Keratinocyte (primary cell): Measurements from ENCODE around the gene CTNNA3. TPM values are rescaled to one million over a fixed set of nuclear protein-coding genes. Genes with fewer than 3 reads are reported as not detected.

Experiments
- DNase-seq: peaks from one replicate; pipeline ENCODE4 v3.0.0-alpha.2; 2011; ENCODE audit warnings: low read depth, missing footprints, low spot score
- FAIRE-seq: peaks from 2 replicates; lab custom pipeline; 2011; peaks lifted over from hg19 to GRCh38; lab: Jason Lieb, UNC
- H2AFZ ChIP-seq: 2 replicates; pipeline ENCODE4 v1.6.0; 2012; ENCODE audit warnings: low read length, control low read depth, inconsistent platforms; ENCODE audit not compliant: control insufficient read depth
- H3K27ac ChIP-seq: 2 replicates; pipeline ENCODE4 v1.5.1; 2011; ENCODE audit warnings: low read length; ENCODE audit not compliant: control insufficient read depth, insufficient read depth
- H3K27me3 ChIP-seq: 3 replicates; pipeline ENCODE4 v1.6.0; 2011; ENCODE audit warnings: low read length; ENCODE audit not compliant: control insufficient read depth, insufficient read depth; ENCODE audit errors: extremely low read depth
- H3K36me3 ChIP-seq, 2 experiments: 2 replicates in 1 of 2; 3 replicates in 1 of 2; pipeline ENCODE4 v1.5.1; 2011; ENCODE audit warnings: low read length in 2 of 2, mild to moderate bottlenecking in 1 of 2; ENCODE audit not compliant: control insufficient read depth in 2 of 2, insufficient read depth in 2 of 2; ENCODE audit errors: extremely low read depth in 1 of 2
- H3K4me1 ChIP-seq: 3 replicates; pipeline ENCODE4 v1.5.1; 2011; ENCODE audit warnings: low read length; ENCODE audit not compliant: control insufficient read depth, insufficient read depth; ENCODE audit errors: extremely low read depth
- H3K4me2 ChIP-seq: 3 replicates; pipeline ENCODE4 v1.6.0; 2011; ENCODE audit warnings: low read depth, low read length; ENCODE audit not compliant: control insufficient read depth, insufficient read depth; ENCODE audit errors: extremely low read depth
- H3K4me3 ChIP-seq, 3 experiments: fragments of 200-600 bp in 1 of 3; sonication (generic) in 1 of 3; 2 replicates in 2 of 3; 3 replicates in 1 of 3; pipeline ENCODE4 v1.5.1; 2011 to 2016; ENCODE audit warnings: low read length in 3 of 3, mild to moderate bottlenecking in 3 of 3, control low read depth in 2 of 3, inconsistent platforms in 1 of 3, low read depth in 1 of 3, mixed read lengths in 1 of 3, mixed run types in 1 of 3, moderate library complexity in 1 of 3; ENCODE audit not compliant: control insufficient read depth in 2 of 3, insufficient read depth in 2 of 3; ENCODE audit errors: extremely low read depth in 1 of 3
- H3K79me2 ChIP-seq: 2 replicates; pipeline ENCODE4 v1.6.0; 2012; ENCODE audit warnings: low read length; ENCODE audit not compliant: control insufficient read depth, insufficient read depth
- H3K9ac ChIP-seq: 3 replicates; pipeline ENCODE4 v1.6.0; 2011; ENCODE audit warnings: low read length; ENCODE audit not compliant: control insufficient read depth, insufficient read depth; ENCODE audit errors: extremely low read depth
- H3K9me1 ChIP-seq: 3 replicates; pipeline ENCODE4 v1.6.0; 2011; ENCODE audit warnings: low read length; ENCODE audit not compliant: control insufficient read depth, insufficient read depth; ENCODE audit errors: extremely low read depth
- H3K9me3 ChIP-seq: 2 replicates; pipeline ENCODE4 v1.5.1; 2012; ENCODE audit warnings: low read depth, low read length; ENCODE audit not compliant: control insufficient read depth
- H4K20me1 ChIP-seq: 3 replicates; pipeline ENCODE4 v1.6.0; 2011; ENCODE audit warnings: low read length; ENCODE audit not compliant: control insufficient read depth, insufficient read depth; ENCODE audit errors: extremely low read depth
- CTCF ChIP-seq, 3 experiments: IDR thresholded peaks in 1 of 3; conservative IDR thresholded peaks in 1 of 3; optimal IDR thresholded peaks in 1 of 3; 2 replicates in 2 of 3; 3 replicates in 1 of 3; pipeline versions ENCODE3 to v1.5.1; 2011; ENCODE audit warnings: low read length in 3 of 3, mild to moderate bottlenecking in 3 of 3, moderate library complexity in 2 of 3, control low read depth in 1 of 3, inconsistent platforms in 1 of 3; ENCODE audit not compliant: insufficient read depth in 2 of 3; ENCODE audit errors: extremely low read depth in 1 of 3
- EZH2 ChIP-seq: IDR thresholded peaks from one replicate; pipeline ENCODE4 v1.6.1; 2012; ENCODE audit warnings: inconsistent platforms, mild to moderate bottlenecking, low read length, moderate library complexity
- dilution Hi-C: fragments of 300-500 bp; cut with MboI; formaldehyde crosslinking; loops from one replicate; pipeline ENCODE4 v1.7.0; 2020; ENCODE audit warnings: low sequenced_read_pairs; ENCODE audit not compliant: extremely low pct_ligation_motif_present
- polyA plus RNA-seq, 5 experiments: library from polyadenylated mRNA; depleted of rRNA in 3 of 5; stranded (reverse) in 3 of 5; stranded (forward) in 1 of 5; unstranded in 1 of 5; fragments of >200 nt; gene quantifications; 1 replicate in 1 of 5; 2 replicates in 3 of 5; 3 replicates in 1 of 5; pipeline versions ENCODE4 v1.2.1 to v1.2.3, GENCODE V29; 2011 to 2012; ENCODE audit warnings: missing spikeins in 2 of 5, low read depth in 1 of 5, low replicate concordance in 1 of 5

CTNNA3 gene
- polyA plus RNA-seq, 1 donor (not counting 4 experiments of a cell fraction or from before 2014, with no cell fraction given), result 0.01 TPM

GRCh38 chr10:66780796-66781195, 915.2 kb downstream of the CTNNA3 start:
- dilution Hi-C loops, result no loop called here
- Histone ChIP-seq H3K9me1 (no peaks in the 10 kb centered on the region), H3K79me2 (no peaks in the 10 kb centered on the region), H2AFZ (no peak overlapping the region), H3K27me3 (no peaks in the 10 kb centered on the region), H3K4me2 (no peak overlapping the region), H3K9me3 (no peaks in the 10 kb centered on the region), H3K4me1 (no peaks in the 10 kb centered on the region), H3K27ac (no peak overlapping the region), H3K9ac (no peak overlapping the region), H3K4me3 (no peak overlapping the region), H4K20me1 (no peaks in the 10 kb centered on the region), H3K36me3 (no peaks in the 10 kb centered on the region)
- FAIRE-seq (no peak), DNase-seq (no peak)
- TF ChIP-seq CTCF (optimal IDR thresholded peaks at IDR 0.05 in 1 of 3, IDR thresholded peaks at IDR 0.05 in 1 of 3, conservative IDR thresholded peaks at IDR 0.05 in 1 of 3; ENCODE audit: extremely low read depth in 1 of 3, insufficient read depth in 2 of 3, low read length in 3 of 3), result no peak
- TF ChIP-seq EZH2, result no peak

- Histone ChIP-seq H3K9ac (no peak overlapping the region), H3K79me2 (no peaks in the 10 kb centered on the region), H3K9me3 (no peaks in the 10 kb centered on the region), H3K4me3 (no peak overlapping the region), H3K27me3 (no peaks in the 10 kb centered on the region), H3K4me2 (no peak overlapping the region), H2AFZ (no peak overlapping the region), H4K20me1 (no peaks in the 10 kb centered on the region), H3K36me3 (no peaks in the 10 kb centered on the region), H3K9me1 (no peaks in the 10 kb centered on the region), H3K4me1 (no peaks in the 10 kb centered on the region), H3K27ac (no peak overlapping the region)
- no peak for FAIRE-seq
- DNase-seq, result no peak
- dilution Hi-C loops, result no loop called here
- no peak for TF ChIP-seq EZH2
- no peak for TF ChIP-seq CTCF (optimal IDR thresholded peaks at IDR 0.05 in 1 of 3, IDR thresholded peaks at IDR 0.05 in 1 of 3, conservative IDR thresholded peaks at IDR 0.05 in 1 of 3; ENCODE audit: extremely low read depth in 1 of 3, insufficient read depth in 2 of 3, low read length in 3 of 3)
Measured at GRCh38 chr10:66778351-66778750, 917.6 kb downstream of the CTNNA3 start.
